IMR-90 (cell line): ENCODE data around the gene PRR22. TPM values are rescaled to one million over a fixed set of nuclear protein-coding genes. Genes with fewer than 3 reads are reported as not detected.

Source experiments
- ATAC-seq: fragments of 200-7000 bp; cut with Tn5 transposase; 2 replicates; pipeline ENCODE4 v1.9.1; 2020; ENCODE audit warnings: low read depth, mild to moderate bottlenecking, moderate library complexity
- BruUV-seq: library from RNA; stranded (reverse); fragments of 400-500 nt; replicated peaks from 2 replicates; lab custom pipeline; 2021; lab: Mats Ljungman, UMichigan
- CTCF ChIA-PET: fragments of 300-600 bp; formaldehyde crosslinking; extraction: SDS; loops from one replicate; lab custom pipeline; 2021; ENCODE audit warnings: antibody characterized with exemption; lab: Yijun Ruan, JAX
- POLR2A ChIA-PET: fragments of 300-600 bp; sonication (Branson Sonifier 250); formaldehyde crosslinking; loops from one replicate; lab custom pipeline; 2022; ENCODE audit warnings: antibody characterized with exemption; ENCODE audit not compliant: unreplicated experiment; lab: Charles Lee
- DNase-seq: peaks from one replicate; pipeline ENCODE4 v3.0.0; 2013
- H2AFZ ChIP-seq: replicated peaks from 2 replicates; pipeline ENCODE3; 2013; ENCODE audit warnings: low read length, mild to moderate bottlenecking; ENCODE audit not compliant: poor library complexity
- H2AK5ac ChIP-seq: 2 replicates; pipeline ENCODE4 v1.6.1; 2013; ENCODE audit warnings: low read depth, low read length, inconsistent platforms
- H2AK9ac ChIP-seq: replicated peaks from 2 replicates; pipeline ENCODE3; 2013; ENCODE audit warnings: mild to moderate bottlenecking, low read depth, low read length, moderate library complexity; ENCODE audit not compliant: poor library complexity
- H2BK120ac ChIP-seq: 2 replicates; pipeline ENCODE4 v1.6.1; 2013; ENCODE audit warnings: low read depth, low read length, inconsistent platforms
- H2BK15ac ChIP-seq: 3 replicates; pipeline ENCODE4 v1.6.1; 2013; ENCODE audit warnings: low read depth, low read length, inconsistent platforms
- H2BK20ac ChIP-seq: 2 replicates; pipeline ENCODE4 v1.6.1; 2013; ENCODE audit warnings: low read depth, mild to moderate bottlenecking, inconsistent platforms, low read length, moderate library complexity
- H2BK5ac ChIP-seq: 2 replicates; pipeline ENCODE4 v1.6.1; 2013; ENCODE audit warnings: mild to moderate bottlenecking, low read depth, low read length, inconsistent platforms; ENCODE audit not compliant: poor library complexity, severe bottlenecking
- H3K14ac ChIP-seq: replicated peaks from 2 replicates; pipeline ENCODE4 v1.6.1; 2013; ENCODE audit warnings: low read depth, low read length, inconsistent platforms
- H3K18ac ChIP-seq: 2 replicates; pipeline ENCODE4 v1.6.1; 2013; ENCODE audit warnings: low read depth, low read length, control low read depth
- H3K23ac ChIP-seq: 2 replicates; pipeline ENCODE4 v1.6.1; 2013; ENCODE audit warnings: low read depth, low read length, inconsistent platforms
- H3K27ac ChIP-seq: 2 replicates; pipeline ENCODE4 v1.5.1; 2013; ENCODE audit warnings: mild to moderate bottlenecking, control low read depth, low read length; ENCODE audit not compliant: insufficient read depth
- H3K27me3 ChIP-seq: 2 replicates; pipeline ENCODE4 v1.6.1; 2013; ENCODE audit warnings: low read length; ENCODE audit not compliant: control insufficient read depth, insufficient read depth
- H3K36me3 ChIP-seq: 2 replicates; pipeline ENCODE4 v1.6.1; 2013; ENCODE audit warnings: low read length, mixed read lengths; ENCODE audit not compliant: control insufficient read depth, insufficient read depth
- H3K4ac ChIP-seq: 2 replicates; pipeline ENCODE4 v1.6.1; 2013; ENCODE audit warnings: low read depth, low read length, inconsistent platforms
- H3K4me1 ChIP-seq: 2 replicates; pipeline ENCODE4 v1.6.1; 2013; ENCODE audit warnings: low read length, mixed read lengths; ENCODE audit not compliant: control insufficient read depth, insufficient read depth
- H3K4me2 ChIP-seq: 2 replicates; pipeline ENCODE4 v1.6.1; 2013; ENCODE audit warnings: low read depth, mild to moderate bottlenecking, control low read depth, low read length, moderate library complexity
- H3K4me3 ChIP-seq: 2 replicates; pipeline ENCODE4 v1.5.1; 2013; ENCODE audit warnings: low read depth, mild to moderate bottlenecking, control low read depth, low read length, moderate library complexity; ENCODE audit not compliant: insufficient read depth
- H3K56ac ChIP-seq: 2 replicates; pipeline ENCODE4 v1.6.1; 2013; ENCODE audit warnings: low read length, inconsistent platforms; ENCODE audit not compliant: insufficient read depth; ENCODE audit errors: extremely low read depth
- H3K79me1 ChIP-seq, 2 experiments: 2 replicates each; pipeline ENCODE4 v1.6.1; 2013; ENCODE audit warnings: low read length in 2 of 2, inconsistent platforms in 1 of 2, low read depth in 1 of 2
- H3K9ac ChIP-seq: 2 replicates; pipeline ENCODE4 v1.6.1; 2013; ENCODE audit warnings: low read depth, low read length, control low read depth
- H3K9me1 ChIP-seq: 2 replicates; pipeline ENCODE4 v1.6.1; 2013; ENCODE audit warnings: low read length, inconsistent platforms; ENCODE audit not compliant: insufficient read depth
- H3K9me3 ChIP-seq: 2 replicates; pipeline ENCODE4 v1.6.1; 2013; ENCODE audit warnings: low read length; ENCODE audit not compliant: control insufficient read depth, insufficient read depth
- H4K20me1 ChIP-seq: 2 replicates; pipeline ENCODE4 v1.6.1; 2013; ENCODE audit warnings: low read length, inconsistent platforms; ENCODE audit not compliant: insufficient read depth
- H4K5ac ChIP-seq: 2 replicates; pipeline ENCODE4 v1.6.1; 2013; ENCODE audit warnings: mild to moderate bottlenecking, low read depth, low read length, control low read depth
- H4K8ac ChIP-seq, 2 experiments: 2 replicates each; pipeline ENCODE4 v1.6.1; 2013; ENCODE audit warnings: low read depth in 2 of 2, low read length in 2 of 2, control low read depth in 1 of 2, inconsistent platforms in 1 of 2
- H4K91ac ChIP-seq: 2 replicates; pipeline ENCODE4 v1.6.1; 2013; ENCODE audit warnings: low read depth, low read length, inconsistent platforms; ENCODE audit not compliant: insufficient read depth
- BHLHE40 ChIP-seq: fragments of 150-350 bp; IDR thresholded peaks from 2 replicates; pipeline ENCODE4 v1.6.1; 2016; ENCODE audit warnings: mild to moderate bottlenecking, low read depth, low read length
- CEBPB ChIP-seq: IDR thresholded peaks from 2 replicates; pipeline ENCODE4 v1.6.1; 2012; ENCODE audit warnings: low read depth, low read length, improper control_type of control experiment
- MXI1 ChIP-seq: IDR thresholded peaks from 2 replicates; pipeline ENCODE4 v1.6.1; 2012; ENCODE audit warnings: low read depth, mild to moderate bottlenecking, low read length, moderate library complexity, borderline replicate concordance
- POLR2A ChIP-seq: IDR thresholded peaks from 2 replicates; pipeline ENCODE4 v1.6.1; 2012; ENCODE audit warnings: mild to moderate bottlenecking, low read depth, low read length
- WGBS, 2 experiments: methylation state at CpG; one replicate each; pipeline versions ENCODE4 v1.1.5 to v1.1.7; 2013; ENCODE audit warnings: missing lambda C conversion rate in 2 of 2; ENCODE audit not compliant: insufficient read length in 1 of 2; ENCODE audit errors: extremely low coverage in 2 of 2; 5-methylcytosine and 5-hydroxymethylcytosine counted together
- dilution Hi-C: fragments of 300-500 bp; cut with HindIII; formaldehyde crosslinking; loops from one replicate; pipeline ENCODE4 v1.14.3; 2018; ENCODE audit warnings: low sequenced_read_pairs; ENCODE audit not compliant: unreplicated experiment
- in situ Hi-C: fragments of 300-500 bp; cut with MboI; formaldehyde crosslinking; loops from 3 replicates; pipeline ENCODE4 v1.14.3; 2019; ENCODE audit warnings: low sequenced_read_pairs, inconsistent platforms, mixed read lengths
- intact Hi-C: fragments of 100-400 bp; cut with micrococcal nuclease; formaldehyde crosslinking; loops from 2 replicates; pipeline ENCODE4 v1.10.0; 2022
- polyA plus RNA-seq, 3 experiments: library from polyadenylated mRNA; depleted of rRNA; stranded (reverse); fragments of >200 nt; gene quantifications; 2 replicates each; pipeline ENCODE4 v1.2.3, GENCODE V29; 2012; ENCODE audit warnings: low replicate concordance in 1 of 3
- total RNA-seq: library from RNA; depleted of rRNA; stranded (reverse); fragments of >200 nt; gene quantifications from 2 replicates; pipeline ENCODE4 v1.2.3, GENCODE V29; 2012

PRR22 gene
- total and polyA plus RNA-seq, 2 of the 4 experiments (the other 2 are of a cell fraction), result 0.92 TPM; not detected in 1

- Histone ChIP-seq H3K18ac (no peak overlapping the region), H3K4me3 (no peak overlapping the region), H3K27me3 (no peaks in the 10 kb centered on the region), H2AFZ (no peak overlapping the region), H2BK15ac (no peak overlapping the region), H4K5ac (no peak overlapping the region), H3K4me2 (no peak overlapping the region), H3K9me1 (no peaks in the 10 kb centered on the region), H4K8ac (no peak overlapping the region), H4K20me1 (no peaks in the 10 kb centered on the region), H3K9me3 (no peaks in the 10 kb centered on the region), H2AK5ac (no peak overlapping the region), H3K23ac (no peak overlapping the region), H3K14ac (no peak overlapping the region), H3K4ac (no peak overlapping the region), H3K79me1 (no peaks in the 10 kb centered on the region), H2BK5ac (no peak overlapping the region), H2BK120ac (no peak overlapping the region), H2BK20ac (no peak overlapping the region), H2AK9ac (no peak overlapping the region), H3K9ac (no peak overlapping the region), H3K4me1 (peaks cover 4% of the 10 kb centered on the region), H3K56ac (no peak overlapping the region), H4K91ac (no peak overlapping the region), H3K36me3 (no peaks in the 10 kb centered on the region; the same call in 1 of the 2 replicates), H3K27ac (no peak overlapping the region)
- intact Hi-C loops (no loop called here), in situ Hi-C loops (no loop called here), dilution Hi-C loops (no loop called here)
- POLR2A ChIA-PET, result no interaction called here
- ATAC-seq, result no peak
- 76% methylated on average over 11 of the region's 17 CpGs; no CpG with 5 or more reads in 1 of the 2 experiments for WGBS, 2 experiments
- no peak for DNase-seq
- TF ChIP-seq BHLHE40 (no peak), MXI1 (no peak), POLR2A (no peak), CEBPB (no peak)
- CTCF ChIA-PET, result no interaction called here
- no TSS peak for BruUV-seq
Measured at GRCh38 chr19:5778402-5778801, 6.1 kb downstream of the PRR22 start.
